ENCODE data around the gene KCNJ12.
"Not testable (repeated sequence)": the region's sequence is repeated elsewhere in the genome, so short reads cannot be mapped to it uniquely, and the experiment has no call there.

KCNJ12 gene

GRCh38 chr17:21376081-21376758, at the start of gene KCNJ12:
Gene KCNJ12 (plus strand): TSS chr17:21376357. CDS start chr17:21415343, 38,986 bp downstream.
- no peak for DNase-seq (ENCODE audit: low spot score)

GRCh38 chr17:21327921-21328320, 48.2 kb upstream of the KCNJ12 start:
- not testable (repeated sequence) for DNase-seq (ENCODE audit: low spot score)

DNA sequence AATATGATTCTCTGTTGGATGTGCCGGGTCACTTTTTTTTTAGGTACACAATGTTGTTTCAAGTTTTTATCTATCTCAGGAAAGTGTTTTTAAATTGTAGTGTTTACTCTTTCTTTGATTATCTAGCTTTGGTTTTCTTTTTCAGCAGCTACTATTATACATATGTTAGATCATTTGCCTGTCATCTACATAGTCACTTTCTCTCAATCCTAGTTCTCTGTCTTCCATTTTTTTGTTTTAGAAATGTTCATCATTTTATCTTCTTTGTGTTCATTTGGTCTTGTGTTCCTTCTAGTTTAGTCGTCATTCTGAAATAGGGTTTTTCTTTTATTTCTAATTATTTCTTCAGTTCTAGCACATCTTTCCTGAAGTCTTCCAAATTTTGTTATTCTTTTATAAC, 47.4 kb upstream of the KCNJ12 start:
- not testable (repeated sequence) for DNase-seq (ENCODE audit: low spot score)

DNA sequence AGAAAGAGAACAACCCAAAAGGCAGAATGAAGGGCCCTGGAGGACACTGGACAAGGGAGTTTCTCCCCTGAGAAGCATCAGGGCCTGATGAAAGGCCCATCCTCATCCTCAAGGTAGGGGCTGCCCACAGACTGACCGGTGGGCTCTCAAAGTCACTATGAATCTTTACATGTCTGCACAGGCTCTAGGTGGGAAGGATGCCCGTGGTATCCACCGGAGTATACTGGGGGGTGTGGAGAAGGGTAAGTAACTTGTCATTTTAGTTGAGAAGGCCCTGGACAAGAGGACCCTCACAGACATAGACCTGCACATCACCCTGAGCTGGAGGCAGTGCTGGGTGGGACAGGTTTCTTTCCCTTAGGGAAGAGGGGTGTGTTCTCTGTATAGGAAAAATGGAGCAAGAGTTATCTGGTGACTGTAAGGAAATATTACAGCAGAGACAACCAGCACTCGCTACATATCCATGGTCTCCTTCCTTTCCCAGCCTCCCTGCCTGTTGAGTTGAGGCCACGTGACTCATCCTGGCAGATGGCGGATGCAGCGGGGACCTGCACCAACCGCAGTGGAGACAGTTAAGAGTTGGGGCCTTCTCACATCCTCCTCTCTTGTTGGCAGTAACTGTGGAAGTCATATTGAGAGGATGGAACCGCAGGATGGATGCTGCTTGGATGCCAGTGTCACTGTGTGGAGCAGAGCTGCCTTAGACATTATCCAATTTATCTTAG, 45.6 kb upstream of the KCNJ12 start:
- DNase-seq (ENCODE audit: low spot score): no peak

DNA sequence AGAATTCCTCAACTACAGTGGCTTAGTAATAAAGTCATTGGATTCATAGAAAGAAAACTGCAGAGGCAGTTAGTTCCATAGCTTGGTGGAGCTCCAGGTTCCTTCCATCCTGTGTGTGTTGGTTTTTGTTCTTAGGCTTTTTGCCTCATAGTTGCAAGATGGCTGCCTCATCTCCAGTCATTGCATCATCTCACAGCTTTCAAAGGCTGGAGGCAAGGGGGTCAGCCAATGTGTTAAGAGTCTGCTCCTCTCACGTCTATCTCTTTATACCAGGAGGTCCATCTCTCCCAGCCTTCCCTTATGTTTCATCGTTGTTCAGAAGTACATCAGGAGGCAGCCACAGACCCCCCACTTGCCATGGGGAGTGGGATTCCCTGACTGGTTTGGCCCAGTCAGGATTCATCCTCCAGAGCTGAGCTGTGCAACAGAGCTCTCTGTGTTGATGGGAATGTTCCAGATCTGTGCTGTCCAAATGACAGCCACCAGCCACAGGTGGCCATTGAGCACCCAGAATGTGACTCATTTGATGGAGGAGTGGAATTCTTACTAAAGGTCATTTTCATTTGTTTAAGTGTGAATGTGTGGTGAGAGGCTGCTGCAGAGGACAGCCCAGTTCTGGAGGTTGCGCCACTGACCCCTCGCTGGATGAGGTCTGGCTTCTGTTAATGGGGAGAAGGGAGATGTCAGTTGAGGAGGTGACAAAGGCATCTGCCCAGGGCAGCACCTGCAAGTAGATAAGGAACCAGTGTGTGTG, 39.4 kb upstream of the KCNJ12 start:
- not testable (repeated sequence) for DNase-seq (ENCODE audit: low spot score)

GRCh38 chr17:21337981-21338625, 38.1 kb upstream of the KCNJ12 start:
- not testable (repeated sequence) for DNase-seq (ENCODE audit: low spot score)

- DNase-seq (ENCODE audit: low spot score): no peak
Observed at GRCh38 chr17:21339011-21339410, 37.1 kb upstream of the KCNJ12 start.

DNA sequence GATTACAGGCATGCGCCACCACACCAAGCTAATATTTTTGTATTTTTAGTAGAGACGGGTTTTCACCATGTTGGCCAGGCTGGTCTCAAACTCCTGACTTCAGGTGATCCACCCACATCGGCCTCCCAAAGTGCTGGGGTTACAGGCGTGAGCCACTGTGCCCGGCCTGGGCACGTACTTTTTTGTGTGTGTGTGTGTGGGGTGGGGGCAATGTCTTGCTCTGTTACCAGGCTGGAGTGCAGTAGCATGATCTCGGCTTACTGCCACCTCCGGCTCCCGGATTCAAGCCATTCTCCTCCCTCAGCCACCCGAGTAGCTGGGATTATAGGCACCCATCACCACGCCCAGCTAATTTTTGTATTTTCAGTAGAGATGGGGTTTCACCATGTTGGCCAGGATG, 36.6 kb upstream of the KCNJ12 start:
- DNase-seq (ENCODE audit: low spot score): not testable (repeated sequence)

GRCh38 chr17:21340407-21340806, 35.8 kb upstream of the KCNJ12 start:
- DNase-seq (ENCODE audit: low spot score): not testable (repeated sequence)

DNA sequence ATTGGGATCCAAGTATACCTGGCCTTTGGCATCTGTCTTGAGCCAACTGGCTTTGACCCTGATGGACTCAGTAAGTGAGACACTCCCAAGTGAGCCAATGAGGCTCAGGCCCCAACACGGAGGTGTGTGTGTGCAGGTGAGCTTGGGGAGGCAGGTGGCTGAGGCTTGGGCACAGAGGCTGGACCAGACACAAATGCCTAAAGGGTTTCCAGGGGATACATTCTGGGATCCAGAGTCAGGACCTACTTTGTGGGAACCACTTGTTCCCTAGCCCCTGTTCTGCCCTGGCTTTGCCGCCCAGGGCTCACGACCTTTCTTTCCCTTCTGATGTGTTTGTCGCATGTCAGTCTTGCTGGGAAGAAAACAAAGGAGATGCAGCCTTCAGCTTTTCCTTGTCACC, 34.9 kb upstream of the KCNJ12 start:
- not testable (repeated sequence) for DNase-seq (ENCODE audit: low spot score)

- DNase-seq (ENCODE audit: low spot score): not testable (repeated sequence)
Observed at GRCh38 chr17:21341925-21342540, 34.1 kb upstream of the KCNJ12 start.

GRCh38 chr17:21343061-21343949, 32.9 kb upstream of the KCNJ12 start:
- DNase-seq (ENCODE audit: low spot score): not testable (repeated sequence)

- DNase-seq (ENCODE audit: low spot score): not testable (repeated sequence)
Observed at GRCh38 chr17:21344801-21345200, 31.4 kb upstream of the KCNJ12 start.

- DNase-seq (ENCODE audit: low spot score): no peak
Observed at GRCh38 chr17:21345236-21345635, 30.9 kb upstream of the KCNJ12 start.

GRCh38 chr17:21346107-21346506, 30.1 kb upstream of the KCNJ12 start:
- DNase-seq (ENCODE audit: low spot score): not testable (repeated sequence)

- not testable (repeated sequence) for DNase-seq (ENCODE audit: low spot score)
Observed at GRCh38 chr17:21346651-21347250, 29.4 kb upstream of the KCNJ12 start.

- DNase-seq (ENCODE audit: low spot score): not testable (repeated sequence)
Observed at GRCh38 chr17:21347660-21348059, 28.5 kb upstream of the KCNJ12 start.

- DNase-seq (ENCODE audit: low spot score): not testable (repeated sequence)
Observed at GRCh38 chr17:21348081-21348925, 27.9 kb upstream of the KCNJ12 start.

DNA sequence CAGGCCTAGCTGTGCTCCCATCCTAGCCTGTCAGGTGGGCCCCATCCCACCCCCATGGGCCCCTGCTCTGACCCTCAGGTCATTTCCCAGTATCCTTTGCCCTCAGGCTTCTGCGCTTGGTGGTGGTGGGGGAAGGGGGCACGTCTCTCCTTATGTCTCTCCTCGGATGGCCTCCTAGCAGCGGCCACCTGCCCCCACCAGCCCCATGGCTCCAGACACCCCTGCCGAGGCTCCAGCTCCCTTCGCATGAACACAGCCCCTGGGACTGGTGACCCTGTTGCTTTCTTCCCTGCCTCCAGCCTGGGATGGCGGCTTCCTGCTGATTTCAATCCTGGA, 27.3 kb upstream of the KCNJ12 start:
- not testable (repeated sequence) for DNase-seq (ENCODE audit: low spot score)

All from globus pallidus (tissue), 1 donor.